22Rv1 (cell line): ENCODE data around the gene COL6A2.

Source experiments
- CTCF ChIP-seq: fragments of 450-650 bp; IDR thresholded peaks from 2 replicates; pipeline ENCODE4 v1.5.1; 2017; ENCODE audit warnings: mild to moderate bottlenecking
- ZFX ChIP-seq: fragments of 450-650 bp; IDR thresholded peaks from 2 replicates; pipeline ENCODE4 v1.6.1; 2017; ENCODE audit warnings: antibody characterized with exemption, borderline replicate concordance

GRCh38 chr21:46108827-46109312 is 11.0 kb downstream of the COL6A2 start:
- TF ChIP-seq CTCF: no peak
- no peak for TF ChIP-seq ZFX
